Activated T-helper 17 cell treated with anti-CD3 and anti-CD28 coated beads, Interleukin-2, amount 50 U/mL, for 72 hours (primary cell): Measurements from ENCODE around the gene CELF6. TPM values are rescaled to one million over a fixed set of nuclear protein-coding genes. Genes with fewer than 3 reads are reported as not detected.

Experiments
- ATAC-seq: fragments of 150-1000 bp; cut with Tn5 transposase; replicated peaks from 2 replicates; pipeline ENCODE4 v1.10.0; 2021; ENCODE audit warnings: mild to moderate bottlenecking, moderate library complexity
- H3K27ac Mint-ChIP-seq: one replicate; pipeline ENCODE4 v1.8.0; 2022; ENCODE audit warnings: mixed read lengths
- H3K27me3 Mint-ChIP-seq: one replicate; pipeline ENCODE4 v1.8.0; 2022; ENCODE audit warnings: mixed read lengths
- H3K36me3 Mint-ChIP-seq: one replicate; pipeline ENCODE4 v1.8.0; 2022; ENCODE audit warnings: low read depth, mild to moderate bottlenecking, mixed read lengths
- H3K4me1 Mint-ChIP-seq: one replicate; pipeline ENCODE4 v1.8.0; 2022; ENCODE audit warnings: mixed read lengths
- H3K4me3 Mint-ChIP-seq: one replicate; pipeline ENCODE4 v1.8.0; 2022; ENCODE audit warnings: mild to moderate bottlenecking, mixed read lengths
- H3K9me3 Mint-ChIP-seq: one replicate; pipeline ENCODE4 v1.8.0; 2022; ENCODE audit warnings: mixed read lengths
- total RNA-seq, 2 donors: library from RNA; stranded (reverse); gene quantifications; one replicate each; pipeline ENCODE4 v1.2.3, GENCODE V29; 2022

Gene CELF6
- total RNA-seq, 2 donors from 2014 or later: 0.52 to 1.0 TPM

DNA sequence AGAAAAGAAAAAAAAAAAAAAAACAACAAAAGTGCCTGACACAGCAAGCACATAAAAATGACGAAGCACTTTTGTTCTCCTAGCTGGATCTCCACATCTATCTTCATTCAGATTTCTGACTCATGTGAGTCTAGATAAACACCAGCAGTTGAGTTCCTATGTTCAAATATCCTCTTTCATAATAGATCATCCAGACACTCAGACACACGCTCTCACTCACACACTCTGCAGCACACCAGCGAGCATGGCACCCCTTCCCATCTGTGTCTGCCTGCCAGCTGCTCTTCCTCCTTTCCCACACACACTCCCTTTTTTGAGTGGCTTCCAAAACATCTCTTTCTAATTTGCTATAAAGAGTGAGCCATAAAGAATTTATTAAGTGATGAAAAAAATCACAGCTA, 19.8 kb upstream of the CELF6 start:
- ATAC-seq: no peak
- Mint-ChIP-seq H3K4me1 (no peaks in the 10 kb centered on the region), H3K4me3 (no peak overlapping the region), H3K36me3 (peaks cover 43% of the 10 kb centered on the region), H3K9me3 (no peaks in the 10 kb centered on the region), H3K27me3 (no peaks in the 10 kb centered on the region), H3K27ac (peak overlapping the region; percentile 3)

DNA sequence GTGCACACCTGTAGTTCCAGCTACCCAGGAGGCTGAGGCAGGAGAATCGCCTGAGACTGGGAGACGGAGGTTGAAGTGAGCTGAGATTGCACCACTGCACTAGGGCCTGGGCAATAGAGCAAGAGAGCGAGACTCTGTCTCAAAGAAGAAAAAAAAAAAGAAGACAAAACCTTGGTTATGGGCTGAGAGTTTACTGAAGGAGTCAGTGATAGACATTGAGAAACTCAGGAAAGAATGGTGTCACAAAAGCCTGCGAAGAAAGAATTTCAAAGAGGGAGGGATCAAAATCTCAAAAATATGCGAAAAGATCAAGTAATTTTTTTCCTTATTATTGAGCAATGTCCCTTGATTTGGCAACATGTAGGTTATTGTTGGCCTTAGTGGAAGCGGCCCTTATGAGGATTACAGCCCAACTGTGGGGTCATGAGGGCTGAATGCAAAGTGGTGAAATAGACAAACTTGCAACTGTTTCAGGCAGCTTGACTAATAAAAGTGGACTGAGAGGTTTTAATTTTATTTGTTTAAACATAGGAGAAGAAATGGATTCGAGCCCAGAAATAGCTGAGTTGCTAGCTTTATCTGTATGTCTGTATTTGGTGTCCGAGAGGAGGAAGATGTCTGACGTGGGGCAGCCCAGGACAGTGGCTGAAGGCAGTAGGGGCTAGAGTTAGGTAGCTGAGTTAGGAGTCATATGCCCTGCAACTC, 18.8 kb upstream of the CELF6 start:
- no peak overlapping the region for H3K4me3 Mint-ChIP-seq
- no peaks in the 10 kb centered on the region for H3K9me3 Mint-ChIP-seq
- peaks cover 35% of the 10 kb centered on the region for H3K36me3 Mint-ChIP-seq
- ATAC-seq: no peak
- no peaks in the 10 kb centered on the region for H3K27me3 Mint-ChIP-seq
- H3K27ac Mint-ChIP-seq: no peak overlapping the region
- no peaks in the 10 kb centered on the region for H3K4me1 Mint-ChIP-seq

GRCh38 chr15:72338148-72338547, 18.2 kb upstream of the CELF6 start:
- Mint-ChIP-seq H3K36me3 (peaks cover 35% of the 10 kb centered on the region), H3K9me3 (no peaks in the 10 kb centered on the region), H3K4me1 (no peaks in the 10 kb centered on the region), H3K4me3 (no peak overlapping the region), H3K27ac (no peak overlapping the region), H3K27me3 (no peaks in the 10 kb centered on the region)
- ATAC-seq: no peak

DNA sequence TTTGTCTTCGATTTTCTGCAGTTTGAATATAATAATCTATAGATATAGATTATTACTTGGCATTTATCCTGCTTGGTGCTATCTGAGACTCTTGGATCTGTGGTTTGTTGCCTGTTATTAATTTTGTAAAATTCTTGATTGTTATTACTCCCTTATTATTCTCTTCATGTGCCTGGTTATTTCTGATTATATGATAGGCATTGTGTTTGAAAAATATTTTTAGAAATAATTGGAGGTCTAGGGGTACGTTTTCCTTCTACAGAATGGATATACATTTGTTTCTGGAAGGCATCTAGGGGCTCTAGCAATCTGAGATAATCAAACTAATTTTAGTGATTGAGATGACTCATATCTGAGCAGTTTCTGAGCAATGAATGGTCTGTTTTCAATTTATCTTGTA, 14.9 kb upstream of the CELF6 start:
- Mint-ChIP-seq H3K27ac (no peak overlapping the region), H3K27me3 (no peaks in the 10 kb centered on the region), H3K36me3 (peaks cover 21% of the 10 kb centered on the region), H3K9me3 (no peaks in the 10 kb centered on the region), H3K4me3 (no peak overlapping the region), H3K4me1 (no peaks in the 10 kb centered on the region)
- no peak for ATAC-seq

GRCh38 chr15:72331021-72331420, 11.1 kb upstream of the CELF6 start:
- no peak overlapping the region for H3K4me3 Mint-ChIP-seq
- no peak for ATAC-seq
- no peak overlapping the region for H3K27ac Mint-ChIP-seq
- H3K27me3 Mint-ChIP-seq: no peaks in the 10 kb centered on the region
- no peaks in the 10 kb centered on the region for H3K9me3 Mint-ChIP-seq
- peaks cover 26% of the 10 kb centered on the region for H3K36me3 Mint-ChIP-seq
- H3K4me1 Mint-ChIP-seq: no peaks in the 10 kb centered on the region

DNA sequence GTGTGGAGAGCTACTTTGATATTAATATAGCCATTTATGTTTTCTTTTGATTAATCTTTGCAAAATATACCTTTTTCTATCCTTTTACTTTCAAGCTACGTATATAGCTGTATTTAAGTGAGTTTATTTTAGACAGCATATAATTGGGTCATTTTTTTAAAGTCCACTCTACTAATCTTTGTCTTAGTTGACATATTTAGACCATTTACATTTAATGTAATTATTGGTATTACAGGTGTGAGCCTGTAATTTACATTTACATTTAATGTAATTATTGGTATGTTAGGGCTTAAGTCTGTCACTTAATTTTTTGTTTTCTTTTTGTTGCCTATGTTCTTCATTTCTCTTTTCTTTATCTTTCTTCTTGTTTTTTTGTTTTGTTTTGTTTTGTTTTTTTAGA, 3.8 kb upstream of the CELF6 start:
- Mint-ChIP-seq H3K27me3 (no peaks in the 10 kb centered on the region), H3K9me3 (no peaks in the 10 kb centered on the region), H3K4me3 (no peak overlapping the region), H3K27ac (no peak overlapping the region), H3K36me3 (peaks cover 17% of the 10 kb centered on the region), H3K4me1 (peaks cover 12% of the 10 kb centered on the region)
- no peak for ATAC-seq

DNA sequence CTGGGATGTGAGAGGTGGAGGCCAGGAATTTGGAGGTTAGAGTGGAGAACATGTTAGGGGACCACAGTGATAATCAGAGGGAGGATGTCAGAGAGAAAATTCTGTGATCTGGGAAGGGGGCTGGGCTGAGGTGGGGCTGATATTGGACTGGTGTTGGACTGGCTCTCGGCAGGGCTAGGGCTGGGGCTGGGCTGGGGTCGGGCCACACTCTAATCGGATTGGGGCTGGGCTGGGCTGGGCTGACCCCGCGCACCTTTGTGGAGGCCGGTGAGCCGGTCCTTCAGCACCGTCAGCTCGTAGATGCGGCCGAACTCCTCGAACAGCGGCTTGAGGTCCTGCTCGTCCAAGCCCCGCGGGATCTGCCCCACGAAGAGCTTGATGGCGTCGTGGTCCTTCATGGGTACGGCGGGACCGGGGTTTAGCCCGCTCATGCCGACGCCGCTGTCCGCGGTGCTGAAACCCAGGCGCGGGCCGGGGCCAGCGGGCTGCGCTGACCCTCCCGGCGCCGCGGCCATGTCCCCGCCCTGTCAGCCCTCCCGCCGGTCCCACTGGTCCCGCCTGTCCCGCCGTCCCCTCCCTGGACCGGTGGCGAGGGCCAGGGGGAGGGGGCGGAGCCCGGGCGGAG, 485 bp downstream of the CELF6 start:
- no peaks in the 10 kb centered on the region for H3K9me3 Mint-ChIP-seq
- peaks cover 16% of the 10 kb centered on the region for H3K4me1 Mint-ChIP-seq
- H3K27me3 Mint-ChIP-seq: no peaks in the 10 kb centered on the region
- H3K27ac Mint-ChIP-seq: peak overlapping the region; percentile 37
- ATAC-seq: peak; percentile 65
- peak overlapping the region; percentile 86 for H3K4me3 Mint-ChIP-seq
- H3K36me3 Mint-ChIP-seq: no peaks in the 10 kb centered on the region

- peak overlapping the region; percentile 37 for H3K27ac Mint-ChIP-seq
- H3K4me3 Mint-ChIP-seq: peak overlapping the region; percentile 68
- H3K4me1 Mint-ChIP-seq: peaks cover 16% of the 10 kb centered on the region
- no peaks in the 10 kb centered on the region for H3K9me3 Mint-ChIP-seq
- no peaks in the 10 kb centered on the region for H3K27me3 Mint-ChIP-seq
- ATAC-seq: no peak
- no peaks in the 10 kb centered on the region for H3K36me3 Mint-ChIP-seq
These were observed 1.5 kb downstream of the CELF6 start for GRCh38 chr15:72318408-72318942.

GRCh38 chr15:72315706-72316370, 4.1 kb downstream of the CELF6 start:
- Mint-ChIP-seq H3K27me3 (no peaks in the 10 kb centered on the region), H3K27ac (no peak overlapping the region), H3K36me3 (no peaks in the 10 kb centered on the region), H3K4me1 (peaks cover 14% of the 10 kb centered on the region), H3K4me3 (no peak overlapping the region), H3K9me3 (no peaks in the 10 kb centered on the region)
- ATAC-seq: no peak

GRCh38 chr15:72313881-72314280, 6.1 kb downstream of the CELF6 start:
- no peaks in the 10 kb centered on the region for H3K36me3 Mint-ChIP-seq
- no peaks in the 10 kb centered on the region for H3K9me3 Mint-ChIP-seq
- H3K4me1 Mint-ChIP-seq: peaks cover 4% of the 10 kb centered on the region
- H3K27ac Mint-ChIP-seq: no peak overlapping the region
- H3K4me3 Mint-ChIP-seq: no peak overlapping the region
- no peak for ATAC-seq
- H3K27me3 Mint-ChIP-seq: no peaks in the 10 kb centered on the region

GRCh38 chr15:72313448-72313840, 6.5 kb downstream of the CELF6 start:
- no peaks in the 10 kb centered on the region for H3K36me3 Mint-ChIP-seq
- no peaks in the 10 kb centered on the region for H3K9me3 Mint-ChIP-seq
- peaks cover under 1% of the 10 kb centered on the region for H3K4me1 Mint-ChIP-seq
- ATAC-seq: no peak
- no peak overlapping the region for H3K4me3 Mint-ChIP-seq
- no peaks in the 10 kb centered on the region for H3K27me3 Mint-ChIP-seq
- no peak overlapping the region for H3K27ac Mint-ChIP-seq

- H3K36me3 Mint-ChIP-seq: no peaks in the 10 kb centered on the region
- peak; percentile 90 for ATAC-seq
These were observed 7.1 kb downstream of the CELF6 start for GRCh38 chr15:72312605-72313447.

DNA sequence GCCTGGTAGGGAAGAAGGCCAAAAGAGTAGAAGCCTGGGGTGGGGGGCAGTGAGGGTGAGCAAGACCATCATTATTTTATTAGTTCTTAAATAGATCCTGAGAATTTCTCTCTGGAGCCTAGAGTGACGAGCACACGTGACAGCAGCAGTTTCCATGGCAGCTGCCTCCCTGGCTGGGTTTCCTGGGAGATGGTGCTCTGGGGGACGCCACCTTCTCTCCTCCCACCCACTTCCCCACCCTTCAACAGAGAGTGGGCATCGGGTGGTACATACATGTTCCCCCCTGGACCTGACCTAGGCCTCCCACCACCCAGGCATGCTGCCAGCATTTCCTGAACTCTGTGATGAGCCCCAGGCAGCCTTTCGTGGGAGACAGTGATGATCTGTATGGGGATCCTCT, 12.9 kb downstream of the CELF6 start:
- Mint-ChIP-seq H3K9me3 (no peaks in the 10 kb centered on the region), H3K36me3 (no peaks in the 10 kb centered on the region), H3K4me1 (peaks cover 11% of the 10 kb centered on the region), H3K4me3 (no peak overlapping the region), H3K27me3 (no peaks in the 10 kb centered on the region), H3K27ac (peak overlapping the region; percentile 47)
- ATAC-seq: no peak

More at GRCh38 chr15:72312605-72313447, 7.1 kb downstream of the CELF6 start:
- H3K27me3 Mint-ChIP-seq: no peaks in the 10 kb centered on the region
- H3K9me3 Mint-ChIP-seq: no peaks in the 10 kb centered on the region
- no peaks in the 10 kb centered on the region for H3K4me1 Mint-ChIP-seq
- H3K4me3 Mint-ChIP-seq: no peak overlapping the region
- H3K27ac Mint-ChIP-seq: no peak overlapping the region

DNA sequence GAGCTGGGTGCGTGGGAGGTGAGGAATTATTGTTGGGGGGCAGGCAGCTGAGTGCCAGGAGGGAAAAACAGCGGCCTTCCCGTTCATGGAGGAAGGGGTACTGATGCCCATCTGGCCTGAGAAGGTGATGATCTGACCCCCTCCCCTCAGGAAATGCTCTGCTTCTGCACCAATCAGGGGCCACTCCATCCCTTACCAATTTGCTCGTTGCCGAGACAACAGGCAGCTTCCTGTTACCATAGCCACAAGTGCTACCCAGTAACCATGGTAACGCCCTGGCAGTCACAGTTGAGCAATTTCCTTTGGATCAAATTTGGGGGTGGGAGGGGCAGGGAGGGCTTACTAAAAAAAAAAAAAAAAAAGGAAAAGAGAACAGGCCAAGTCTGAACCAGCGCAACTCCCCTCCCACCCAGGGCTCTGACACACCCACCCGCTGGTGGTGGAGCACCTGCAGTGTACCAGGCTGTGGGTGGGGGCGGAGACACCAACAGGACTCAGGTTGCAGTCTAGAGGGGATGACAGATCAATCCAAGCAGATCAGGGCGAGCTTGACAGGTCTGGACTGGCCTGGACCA, 13.7 kb downstream of the CELF6 start:
- H3K27me3 Mint-ChIP-seq: no peaks in the 10 kb centered on the region
- ATAC-seq: peak; percentile 60
- H3K9me3 Mint-ChIP-seq: no peaks in the 10 kb centered on the region
- H3K4me1 Mint-ChIP-seq: peaks cover 11% of the 10 kb centered on the region
- no peak overlapping the region for H3K4me3 Mint-ChIP-seq
- H3K36me3 Mint-ChIP-seq: no peaks in the 10 kb centered on the region
- peak overlapping the region; percentile 80 for H3K27ac Mint-ChIP-seq
